LNCAP (cell line): Measurements from ENCODE around the gene PSME2.

ENCODE experiments used
- TF ChIP-seq, protein P1 (sequence below): fragments of 450-650 bp; IDR thresholded peaks from 2 replicates; pipeline ENCODE4 v1.5.1; 2017; ENCODE audit warnings: mild to moderate bottlenecking

PSME2 gene

DNA sequence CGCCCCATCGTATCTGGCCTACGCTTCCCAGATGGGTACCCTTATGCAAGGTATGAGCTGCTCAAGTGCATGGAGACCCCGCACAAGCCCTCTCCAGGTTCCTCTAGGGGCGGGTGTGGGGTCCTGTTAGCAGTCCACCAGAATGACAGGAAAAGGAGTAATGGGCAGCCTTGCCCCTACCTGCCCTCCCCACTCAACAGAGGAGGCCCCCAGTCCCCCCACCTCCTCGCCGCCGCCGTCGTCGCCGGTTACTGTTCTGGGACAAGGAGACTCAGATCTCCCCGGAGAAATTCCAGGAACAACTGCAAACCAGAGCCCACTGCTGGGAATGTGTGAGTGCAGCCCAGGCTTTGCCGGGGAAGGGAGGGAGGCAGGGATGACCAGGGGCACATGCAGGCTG is 31.5 kb upstream of the PSME2 start:
- TF ChIP-seq, protein P1, sequence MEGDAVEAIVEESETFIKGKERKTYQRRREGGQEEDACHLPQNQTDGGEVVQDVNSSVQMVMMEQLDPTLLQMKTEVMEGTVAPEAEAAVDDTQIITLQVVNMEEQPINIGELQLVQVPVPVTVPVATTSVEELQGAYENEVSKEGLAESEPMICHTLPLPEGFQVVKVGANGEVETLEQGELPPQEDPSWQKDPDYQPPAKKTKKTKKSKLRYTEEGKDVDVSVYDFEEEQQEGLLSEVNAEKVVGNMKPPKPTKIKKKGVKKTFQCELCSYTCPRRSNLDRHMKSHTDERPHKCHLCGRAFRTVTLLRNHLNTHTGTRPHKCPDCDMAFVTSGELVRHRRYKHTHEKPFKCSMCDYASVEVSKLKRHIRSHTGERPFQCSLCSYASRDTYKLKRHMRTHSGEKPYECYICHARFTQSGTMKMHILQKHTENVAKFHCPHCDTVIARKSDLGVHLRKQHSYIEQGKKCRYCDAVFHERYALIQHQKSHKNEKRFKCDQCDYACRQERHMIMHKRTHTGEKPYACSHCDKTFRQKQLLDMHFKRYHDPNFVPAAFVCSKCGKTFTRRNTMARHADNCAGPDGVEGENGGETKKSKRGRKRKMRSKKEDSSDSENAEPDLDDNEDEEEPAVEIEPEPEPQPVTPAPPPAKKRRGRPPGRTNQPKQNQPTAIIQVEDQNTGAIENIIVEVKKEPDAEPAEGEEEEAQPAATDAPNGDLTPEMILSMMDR = no peak

DNA sequence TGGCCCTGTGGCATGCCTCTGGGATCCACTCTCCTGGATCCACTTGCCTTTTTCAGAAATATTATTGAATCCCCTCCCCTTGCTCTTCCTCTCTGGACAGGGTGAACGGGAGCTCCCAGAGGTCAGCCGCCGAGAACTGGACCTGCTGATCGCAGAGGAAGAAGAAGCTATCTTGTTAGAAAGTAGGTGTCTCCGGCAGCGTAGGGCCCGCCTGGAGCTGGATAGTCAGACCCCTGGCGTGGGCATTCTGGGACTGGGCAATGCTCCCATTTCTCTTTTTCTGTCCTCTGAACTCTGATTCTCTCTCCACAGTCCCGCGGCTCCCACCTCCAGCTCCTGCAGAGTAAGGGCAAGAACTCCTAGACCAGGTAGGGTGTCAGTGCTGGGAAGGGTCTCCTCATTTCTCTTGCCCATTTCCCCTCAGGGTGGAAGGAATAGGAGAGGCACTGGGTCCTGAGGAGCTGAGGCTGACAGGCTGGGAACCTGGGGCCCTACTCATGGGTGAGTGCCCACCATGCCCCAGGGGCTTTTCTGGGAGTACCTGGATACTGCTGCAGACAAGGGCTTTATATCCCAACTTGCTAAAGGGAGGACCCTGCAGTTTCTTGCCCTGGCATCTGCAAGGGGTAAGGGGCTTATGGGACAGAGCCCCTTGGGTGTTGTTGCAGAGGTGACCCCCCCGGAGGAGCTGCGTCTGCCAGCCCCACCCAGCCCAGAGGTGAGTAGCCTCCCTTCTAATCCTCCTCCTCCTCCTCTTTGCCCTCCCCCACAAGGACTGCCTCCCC is 30.8 kb upstream of the PSME2 start:
- TF ChIP-seq, protein P1 = no peak

DNA sequence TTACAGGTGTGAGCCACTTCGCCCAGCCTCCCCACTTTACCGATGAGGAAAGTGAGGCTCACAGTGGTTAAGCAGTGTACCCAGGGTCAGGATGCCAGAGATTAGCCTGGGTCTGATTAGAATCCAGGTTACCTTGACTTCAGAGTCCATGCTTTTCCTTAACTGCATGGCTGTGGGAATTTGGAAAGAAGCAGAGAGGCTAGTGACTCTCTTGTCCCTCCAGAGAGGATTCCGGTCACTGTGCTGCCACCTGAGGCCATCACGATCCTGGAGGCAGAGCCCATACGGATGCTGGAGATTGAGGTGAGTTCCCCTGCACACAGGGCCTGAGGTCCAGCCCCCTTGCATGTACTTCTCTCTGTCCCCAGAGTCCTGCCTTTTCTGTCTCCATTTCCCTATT is 30.2 kb upstream of the PSME2 start:
- TF ChIP-seq, protein P1 = no peak

DNA sequence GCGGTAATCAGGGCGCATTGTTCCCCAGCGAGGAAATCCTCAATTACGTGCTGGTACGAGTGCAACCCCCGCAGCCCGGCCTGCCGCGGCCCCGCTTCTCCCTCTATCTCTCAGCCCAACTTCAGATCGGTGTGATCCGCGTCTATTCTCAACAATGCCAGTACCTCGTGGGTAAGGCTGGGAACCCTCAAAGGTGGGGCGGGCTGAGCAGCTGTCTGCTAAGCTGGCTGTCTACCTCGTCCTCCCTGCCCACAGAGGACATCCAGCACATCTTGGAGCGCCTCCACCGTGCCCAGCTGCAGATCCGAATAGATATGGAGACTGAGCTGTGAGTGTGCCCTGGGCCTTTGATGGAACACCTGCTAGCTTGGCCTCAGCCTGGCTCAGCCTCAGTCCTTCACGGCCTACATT is 26.5 kb upstream of the PSME2 start:
- TF ChIP-seq, protein P1 = no peak

DNA sequence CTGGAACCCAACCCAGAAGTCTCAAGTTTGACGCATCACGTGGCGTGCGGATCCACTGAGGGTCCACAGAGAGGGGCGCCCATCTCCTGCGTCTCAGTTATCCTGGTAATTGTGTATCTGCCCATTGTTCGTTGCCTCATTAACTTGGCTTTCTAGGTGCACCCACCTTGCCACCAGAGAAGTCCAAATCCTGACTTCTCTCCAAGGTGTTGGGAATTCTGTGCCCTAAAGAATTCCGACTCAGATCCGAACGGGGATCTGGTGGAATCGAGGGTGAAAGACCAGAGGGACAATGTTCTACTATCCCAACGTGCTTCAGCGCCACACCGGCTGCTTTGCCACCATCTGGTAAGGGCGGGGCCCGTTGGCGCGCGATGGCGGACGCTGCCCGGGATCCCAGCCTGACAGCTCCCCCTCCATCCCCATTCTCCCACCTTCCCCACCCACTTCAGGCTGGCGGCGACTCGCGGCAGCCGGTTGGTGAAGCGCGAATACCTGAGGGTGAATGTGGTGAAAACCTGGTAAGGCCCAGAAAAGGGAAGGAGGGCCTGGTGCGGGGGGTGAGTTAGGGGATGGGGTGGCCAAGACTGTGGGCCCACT is 26.0 kb upstream of the PSME2 start:
- TF ChIP-seq, protein P1 = no peak

DNA sequence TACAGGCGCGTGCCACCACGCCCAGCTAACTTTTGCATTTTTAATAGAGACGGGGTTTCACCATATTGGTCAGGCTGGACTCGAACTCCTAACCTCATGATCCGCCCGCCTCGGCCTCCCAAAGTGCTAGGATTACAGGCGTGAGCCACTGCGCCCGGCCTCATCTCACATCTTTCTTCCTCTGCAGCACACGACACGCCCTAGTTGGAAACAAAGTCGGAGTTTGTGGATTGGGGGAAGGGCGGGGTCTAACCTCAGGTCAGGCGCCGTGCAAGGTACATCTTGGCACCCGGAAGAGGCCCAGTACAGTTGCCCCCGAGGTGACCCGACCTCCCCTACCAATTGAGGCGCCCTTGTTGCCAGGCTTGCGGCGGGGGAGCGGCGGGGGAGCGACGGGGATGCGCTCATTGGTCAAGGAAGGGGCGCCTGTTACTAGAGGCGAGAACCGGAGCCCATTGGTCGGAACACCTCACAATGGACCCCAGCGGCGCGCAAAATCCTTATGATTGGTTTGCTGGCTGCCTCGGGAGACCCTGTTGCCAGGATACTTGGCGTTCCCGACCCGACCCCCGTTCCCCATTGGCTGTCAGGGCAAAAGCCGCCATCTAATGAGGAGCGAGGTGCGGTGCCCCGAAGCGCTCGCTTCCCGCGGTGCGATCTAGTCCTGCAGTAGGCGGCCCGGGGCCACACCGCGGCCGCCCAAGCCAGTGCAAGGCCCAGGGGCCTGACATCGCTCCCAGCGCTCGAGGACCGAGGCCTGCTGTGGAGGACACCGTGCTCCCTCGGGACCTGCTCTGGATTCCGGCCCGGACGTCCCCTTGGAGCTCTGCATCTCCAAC is 25.2 kb upstream of the PSME2 start, which contains the start of gene REC8:
Gene REC8 (plus strand): TSS at position 659 of the 839 bp plus-strand sequence. CDS start 473 bp downstream, outside the sequence.
- TF ChIP-seq, protein P1 = no peak

DNA sequence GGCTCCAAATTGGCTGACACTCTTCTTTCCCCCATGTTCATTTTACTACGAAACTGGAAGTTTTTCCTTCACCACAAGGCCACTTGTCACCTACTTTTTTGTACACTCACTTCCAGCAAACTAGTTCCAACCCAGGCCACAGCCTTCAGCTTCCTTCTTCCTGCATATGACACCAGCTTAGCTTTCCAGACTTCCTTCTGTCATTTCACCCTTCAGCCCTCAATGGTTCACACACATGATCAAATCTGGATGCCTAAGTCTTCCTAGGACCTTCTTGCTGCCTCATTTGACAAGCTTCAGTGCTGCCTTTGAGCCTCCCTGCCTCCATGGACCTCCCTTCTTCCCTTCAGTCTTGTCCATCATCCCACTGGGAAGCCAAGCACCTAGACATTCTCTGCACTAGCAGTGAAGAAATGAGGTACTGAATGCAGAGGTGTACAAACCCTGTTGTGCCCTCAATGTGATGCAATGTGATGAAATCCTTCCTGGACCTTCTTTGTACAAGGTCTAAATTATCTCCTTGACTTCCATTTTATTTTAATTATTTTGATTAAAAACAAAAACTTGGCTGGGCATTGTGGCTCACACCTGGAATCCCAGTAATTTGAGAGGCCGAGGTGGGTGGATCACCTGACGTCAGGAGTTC is 21.2 kb upstream of the PSME2 start:
- TF ChIP-seq, protein P1 = no peak
